GM10266 (cell line): ENCODE data around the gene THAP10.

ENCODE experiments used
- DNase-seq: peaks from one replicate; pipeline ENCODE4 v3.0.0; 2012; ENCODE audit errors: extremely low spot score
- TF ChIP-seq, protein P1 (sequence below): IDR thresholded peaks from 2 replicates; pipeline ENCODE4 v1.5.1; 2012; ENCODE audit warnings: mild to moderate bottlenecking, low read depth; ENCODE audit not compliant: control insufficient read depth, insufficient read depth; ENCODE audit errors: missing control alignments

Gene THAP10

DNA sequence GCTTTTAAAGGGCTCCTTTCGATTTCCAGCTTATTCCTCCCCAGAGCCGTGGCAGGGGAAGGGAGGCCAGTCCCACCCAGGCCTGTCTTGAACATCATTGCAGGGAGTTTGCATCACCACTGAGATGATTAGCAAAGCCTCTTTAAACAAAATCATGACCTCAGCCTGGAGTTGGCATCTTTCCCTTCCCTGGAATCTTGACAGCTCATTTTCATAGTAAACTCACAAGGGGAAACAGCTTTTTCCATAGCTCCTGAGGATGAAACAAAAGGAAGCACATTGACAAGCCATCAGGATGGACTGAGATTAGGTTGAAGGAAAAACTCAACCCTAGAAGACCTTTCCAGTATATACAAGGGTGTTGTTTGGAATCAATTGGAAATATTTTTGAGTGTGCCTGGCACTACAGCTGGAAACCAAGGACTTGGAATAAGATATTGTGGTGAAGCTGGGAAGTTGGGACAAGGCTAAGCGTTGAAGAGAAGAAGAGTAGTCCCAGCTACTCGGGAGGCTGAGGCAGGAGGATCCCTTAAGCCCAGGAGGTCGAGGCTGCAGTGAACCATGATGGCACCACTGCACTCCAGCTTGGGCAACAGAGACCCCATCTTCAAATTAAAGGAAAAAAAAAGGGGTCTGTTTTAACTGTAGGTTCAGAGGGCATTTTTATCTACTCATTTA, 35.2 kb downstream of the THAP10 start:
- TF ChIP-seq, protein P1, sequence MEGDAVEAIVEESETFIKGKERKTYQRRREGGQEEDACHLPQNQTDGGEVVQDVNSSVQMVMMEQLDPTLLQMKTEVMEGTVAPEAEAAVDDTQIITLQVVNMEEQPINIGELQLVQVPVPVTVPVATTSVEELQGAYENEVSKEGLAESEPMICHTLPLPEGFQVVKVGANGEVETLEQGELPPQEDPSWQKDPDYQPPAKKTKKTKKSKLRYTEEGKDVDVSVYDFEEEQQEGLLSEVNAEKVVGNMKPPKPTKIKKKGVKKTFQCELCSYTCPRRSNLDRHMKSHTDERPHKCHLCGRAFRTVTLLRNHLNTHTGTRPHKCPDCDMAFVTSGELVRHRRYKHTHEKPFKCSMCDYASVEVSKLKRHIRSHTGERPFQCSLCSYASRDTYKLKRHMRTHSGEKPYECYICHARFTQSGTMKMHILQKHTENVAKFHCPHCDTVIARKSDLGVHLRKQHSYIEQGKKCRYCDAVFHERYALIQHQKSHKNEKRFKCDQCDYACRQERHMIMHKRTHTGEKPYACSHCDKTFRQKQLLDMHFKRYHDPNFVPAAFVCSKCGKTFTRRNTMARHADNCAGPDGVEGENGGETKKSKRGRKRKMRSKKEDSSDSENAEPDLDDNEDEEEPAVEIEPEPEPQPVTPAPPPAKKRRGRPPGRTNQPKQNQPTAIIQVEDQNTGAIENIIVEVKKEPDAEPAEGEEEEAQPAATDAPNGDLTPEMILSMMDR, result no peak
- DNase-seq, result no peak

DNA sequence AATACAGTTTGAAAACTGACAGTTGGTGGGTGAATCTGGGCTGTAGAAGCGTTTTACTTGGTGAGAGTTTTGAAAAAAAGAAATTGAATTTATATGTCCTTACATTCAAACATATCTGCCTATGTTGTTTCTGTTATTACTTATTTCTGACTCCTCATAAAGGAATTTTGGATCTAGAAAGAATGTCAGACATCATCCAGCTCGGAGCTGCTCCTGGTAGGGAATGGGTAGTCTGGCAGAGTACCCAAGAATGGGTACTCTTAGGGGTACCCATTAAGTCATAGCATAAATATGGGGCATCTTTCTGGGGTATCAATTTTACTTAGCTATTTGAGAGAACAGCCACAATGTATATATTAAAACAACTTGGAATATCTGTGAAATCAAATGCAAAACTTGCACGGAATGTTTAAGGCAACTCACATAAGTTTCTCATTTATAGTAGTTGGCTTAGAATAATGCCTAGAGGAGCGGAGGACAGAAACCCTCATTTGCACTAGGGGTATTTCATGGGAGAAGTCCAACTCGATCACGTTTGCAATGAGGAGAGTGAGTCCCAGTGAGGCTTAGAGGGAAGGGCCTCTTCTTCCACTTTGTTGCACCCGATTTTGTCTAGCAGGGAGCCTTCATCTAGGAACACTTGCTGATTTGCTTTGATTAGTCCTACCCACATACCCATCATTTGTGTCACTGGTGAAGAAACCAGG, 35.9 kb downstream of the THAP10 start:
- TF ChIP-seq, protein P1, result no peak
- no peak for DNase-seq

DNA sequence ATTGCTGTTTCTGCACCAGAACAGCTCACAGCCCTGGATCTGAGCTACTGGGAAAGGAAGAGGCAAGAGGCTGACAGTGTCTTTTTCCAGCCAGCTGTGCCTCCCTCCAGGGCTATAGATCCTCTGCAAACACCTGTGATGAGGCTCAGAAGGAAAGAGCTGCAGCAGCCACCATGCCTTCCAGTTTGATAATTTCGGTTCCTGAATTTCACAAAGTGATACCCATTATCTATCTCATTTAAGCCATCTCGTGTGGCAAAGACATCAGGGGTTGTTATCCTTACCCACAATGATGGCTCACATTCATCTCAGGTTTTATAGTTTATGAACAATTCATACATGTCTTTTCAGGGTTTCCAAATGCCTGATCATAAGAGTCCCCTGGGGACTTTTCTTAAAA, 36.5 kb downstream of the THAP10 start:
- DNase-seq, result peak; percentile 43
- TF ChIP-seq, protein P1, result no peak

DNA sequence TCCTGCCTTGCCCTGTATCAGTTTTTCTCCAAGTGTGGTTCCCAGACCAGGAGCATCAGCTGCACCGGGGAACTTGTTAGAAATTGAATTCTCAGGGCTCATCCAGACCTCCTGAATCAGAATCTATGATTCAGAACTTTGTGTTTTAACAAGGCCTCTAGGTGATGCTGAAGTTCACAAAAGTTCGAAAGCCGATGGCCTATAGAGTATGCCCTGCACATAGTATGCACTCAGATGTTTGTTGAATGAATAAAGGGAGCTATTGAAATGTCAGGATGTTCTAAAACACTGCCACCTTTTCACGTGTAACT, 37.6 kb downstream of the THAP10 start:
- TF ChIP-seq, protein P1, result no peak
- no peak for DNase-seq

DNA sequence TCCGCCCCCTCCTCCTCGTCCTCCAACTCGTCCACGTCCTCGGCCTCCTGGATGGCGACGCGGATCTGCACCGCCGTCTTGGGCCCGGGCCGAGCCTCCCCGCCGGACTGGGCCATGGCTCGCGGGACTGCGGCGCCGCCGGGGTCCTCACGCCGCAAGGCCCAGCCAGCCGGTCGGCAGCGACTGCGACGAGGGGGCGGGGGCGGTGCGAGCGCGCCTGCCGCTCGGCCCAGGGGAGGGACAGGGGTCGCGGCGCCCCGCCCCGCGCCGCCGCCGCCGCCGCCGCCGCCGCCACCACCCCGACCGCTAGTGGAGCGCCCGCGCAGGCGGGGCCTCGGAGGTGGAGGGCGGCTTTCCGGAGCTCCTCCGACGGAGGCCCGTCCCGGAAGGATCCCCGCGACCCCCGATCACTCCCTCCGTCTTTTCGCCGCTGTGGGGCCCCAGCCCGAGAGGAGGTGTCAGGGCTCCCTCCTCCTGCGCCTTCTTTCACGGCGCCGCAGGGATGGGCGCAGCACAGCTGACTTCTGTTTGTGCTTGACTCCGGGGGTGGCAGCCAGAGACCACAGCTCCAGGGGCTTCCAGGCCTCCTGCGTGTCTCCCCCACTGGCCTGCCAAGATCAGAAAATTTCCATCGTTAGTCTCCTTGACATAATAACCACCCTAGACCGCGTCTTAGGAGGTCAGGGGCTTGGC, 38.1 kb downstream of the THAP10 start, which contains the start of gene LARP6:
Gene LARP6 (minus strand): TSS at position 185 of the 693 bp plus-strand sequence. CDS start 69 bp downstream, at position 116.
- TF ChIP-seq, protein P1, result no peak
- DNase-seq, result peak; percentile 84

DNA sequence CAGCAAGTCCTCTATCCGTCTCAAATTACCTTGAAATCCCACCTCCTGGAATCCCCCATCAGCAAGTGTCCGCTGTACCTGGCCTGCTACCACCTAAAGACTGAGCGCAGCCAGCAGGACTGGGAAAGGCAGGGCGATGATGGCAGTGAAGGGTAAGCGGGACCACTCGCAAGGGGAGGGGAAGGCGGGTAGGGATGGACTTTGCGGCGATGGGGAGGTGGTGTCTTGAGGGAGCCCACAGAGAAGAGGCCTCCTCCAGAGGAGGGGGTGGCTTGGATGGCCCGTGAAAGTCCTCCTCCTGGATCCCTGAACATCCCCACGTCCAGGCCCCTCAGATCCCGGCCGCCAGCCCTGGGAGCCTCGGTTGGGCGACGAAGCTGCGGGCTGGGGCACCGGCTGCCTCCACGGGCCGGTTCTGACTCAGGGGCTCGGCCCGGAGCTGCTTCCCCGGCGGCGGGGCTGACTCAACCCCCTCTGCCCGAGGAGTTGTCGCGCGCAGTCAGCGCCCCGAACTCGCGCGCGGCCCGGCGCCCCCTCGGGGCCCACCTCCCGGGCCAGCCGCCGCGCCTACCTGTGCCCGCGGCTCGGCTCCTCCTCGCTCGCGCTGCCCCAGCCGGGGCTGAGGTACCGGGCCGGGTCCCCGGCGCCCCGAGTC, 38.8 kb downstream of the THAP10 start:
- TF ChIP-seq, protein P1, result no peak
- peak; percentile 66 for DNase-seq
